ENCODE data around the gene FOXP1. TPM values are rescaled to one million over a fixed set of nuclear protein-coding genes. Genes with fewer than 3 reads are reported as not detected.
"Not testable (repeated sequence)": the region's sequence is repeated elsewhere in the genome, so short reads cannot be mapped to it uniquely, and the experiment has no call there.

The FOXP1 gene
- total RNA-seq, 1 donor = 123 TPM

DNA sequence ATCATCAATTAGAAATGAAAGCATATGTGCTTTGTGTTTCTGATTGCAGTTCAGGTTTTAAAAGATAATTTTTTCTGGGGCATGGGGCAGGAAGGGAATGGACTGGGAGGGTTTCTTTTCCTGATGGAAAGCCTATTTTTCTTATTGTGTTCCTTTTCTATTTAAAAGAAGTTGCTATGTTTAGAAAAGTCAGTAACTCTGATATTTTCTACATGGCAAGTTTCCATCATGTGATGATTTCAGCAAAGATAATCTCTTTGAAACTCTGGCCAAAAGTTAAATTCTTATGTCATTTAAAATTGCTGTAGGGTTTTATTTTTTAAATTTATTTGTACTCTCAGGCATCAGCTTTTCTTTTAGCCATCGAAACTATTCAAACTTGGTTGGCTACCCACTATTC lies 601.2 kb downstream of the FOXP1 start:
- DNase-seq (ENCODE audit: low read depth in 2 of 3, low spot score in 2 of 3) = no peak

DNA sequence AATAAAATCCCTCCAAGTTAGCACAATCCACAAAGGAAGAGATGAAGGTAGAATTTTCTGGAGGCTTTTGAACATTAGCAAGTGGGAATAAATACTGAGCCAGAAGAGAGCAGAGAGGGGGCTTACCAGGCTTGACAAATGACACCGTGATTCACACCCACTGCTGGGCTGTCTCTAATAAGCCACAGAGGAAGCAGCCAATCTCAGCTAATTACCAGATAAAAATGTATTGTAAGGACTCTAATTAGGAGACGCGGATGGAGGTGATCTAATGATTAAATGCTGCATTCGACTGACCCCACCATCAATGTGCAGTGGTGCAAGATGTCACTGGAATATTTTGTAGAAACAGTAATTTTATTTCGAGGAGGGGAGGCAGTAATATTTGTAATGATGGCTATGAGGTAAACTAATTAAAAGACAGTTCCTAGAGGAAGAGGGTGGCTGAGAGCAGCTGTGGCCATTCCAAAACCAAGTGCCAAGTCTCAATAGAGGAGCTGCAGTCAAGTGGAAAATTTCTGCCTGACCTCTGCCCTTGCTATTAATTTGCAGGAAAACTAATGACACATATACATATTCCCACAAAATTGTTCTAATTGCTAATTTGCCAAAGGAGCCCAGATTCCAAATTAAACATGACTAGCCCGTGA lies 602.2 kb downstream of the FOXP1 start:
- DNase-seq (ENCODE audit: low read depth in 2 of 3, low spot score in 2 of 3) = no peak

DNA sequence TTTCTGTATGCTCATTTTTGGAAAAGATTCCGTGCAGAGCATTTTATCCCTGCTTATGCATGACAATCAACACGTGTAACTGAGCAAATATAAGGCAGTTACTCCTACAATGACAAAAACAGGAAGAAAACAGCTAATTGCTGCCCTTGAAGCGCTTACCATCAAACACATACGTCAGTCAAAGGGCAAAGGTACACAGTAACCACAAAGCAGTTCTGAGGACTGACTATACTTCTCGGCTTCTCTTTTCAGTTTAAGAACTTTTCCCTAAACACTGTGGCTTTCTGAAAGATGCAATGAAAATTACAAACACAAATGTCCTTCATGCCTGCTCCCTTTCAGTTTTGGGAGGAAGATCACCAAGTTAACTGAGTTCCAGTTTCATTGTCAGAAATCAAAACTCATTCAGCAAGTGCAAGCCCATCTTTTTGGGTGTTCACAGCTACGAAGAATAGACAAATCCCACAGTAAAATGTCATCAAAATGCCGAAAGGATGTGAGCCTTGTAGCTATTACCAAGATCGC lies 602.8 kb downstream of the FOXP1 start:
- DNase-seq (ENCODE audit: low read depth in 2 of 3, low spot score in 2 of 3) = no peak

GRCh38 chr3:70979983-70980645 lies 603.4 kb downstream of the FOXP1 start:
- no peak for DNase-seq (ENCODE audit: low read depth in 2 of 3, low spot score in 2 of 3)

DNA sequence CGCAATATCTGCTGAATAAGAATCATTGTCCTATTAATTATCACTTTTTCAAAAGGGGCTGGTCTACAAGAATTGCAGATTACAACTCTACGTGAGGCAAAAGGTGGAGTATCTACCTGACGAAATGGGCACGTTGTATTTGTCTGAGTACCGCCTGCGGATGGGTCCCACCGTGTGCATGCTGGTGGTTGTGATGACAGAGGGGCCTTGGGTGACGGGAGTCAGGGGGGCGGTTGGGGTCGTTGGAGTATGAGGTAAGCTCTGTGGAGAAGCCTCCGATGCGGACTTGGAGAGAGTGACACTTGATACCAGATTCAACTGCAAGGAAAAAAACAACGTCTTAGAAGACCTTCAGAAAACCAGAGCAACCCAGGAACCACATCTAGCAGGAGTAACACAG lies 605.8 kb downstream of the FOXP1 start:
- DNase-seq (ENCODE audit: low read depth in 2 of 3, low spot score in 2 of 3) = no peak

GRCh38 chr3:70975981-70976380 lies 607.5 kb downstream of the FOXP1 start:
- not testable (repeated sequence) for DNase-seq (ENCODE audit: low read depth in 2 of 3, low spot score in 2 of 3)

GRCh38 chr3:70974747-70975146 lies 608.8 kb downstream of the FOXP1 start:
- no peak for DNase-seq (ENCODE audit: low read depth in 2 of 3, low spot score in 2 of 3)

- no peak for DNase-seq (ENCODE audit: low read depth in 2 of 3, low spot score in 2 of 3)
Observed at GRCh38 chr3:70973558-70973957, 610.0 kb downstream of the FOXP1 start.

- no peak for DNase-seq (ENCODE audit: low read depth in 2 of 3, low spot score in 2 of 3)
Observed at GRCh38 chr3:70972855-70973254, 610.7 kb downstream of the FOXP1 start.

DNA sequence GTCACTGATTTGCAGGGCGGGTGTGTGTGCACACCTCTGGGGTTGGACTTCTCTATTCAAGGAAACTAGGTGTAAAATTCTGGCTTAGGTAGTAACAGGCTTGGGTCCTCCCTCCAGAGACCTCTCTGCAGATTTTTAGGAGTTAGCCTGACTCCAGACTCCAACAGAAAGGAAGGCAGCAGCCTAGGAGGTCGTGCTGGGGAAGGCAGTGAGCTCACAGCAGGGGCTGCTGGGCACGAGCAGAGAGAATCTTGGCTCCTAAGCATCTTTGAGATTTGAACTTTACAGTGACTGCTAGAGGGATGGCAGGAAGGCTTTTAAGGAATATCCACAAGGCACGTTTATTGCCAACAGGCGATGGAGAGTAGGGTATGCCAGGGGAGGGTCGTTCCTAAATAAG lies 612.6 kb downstream of the FOXP1 start:
- DNase-seq (ENCODE audit: low read depth in 2 of 3, low spot score in 2 of 3) = no peak

DNA sequence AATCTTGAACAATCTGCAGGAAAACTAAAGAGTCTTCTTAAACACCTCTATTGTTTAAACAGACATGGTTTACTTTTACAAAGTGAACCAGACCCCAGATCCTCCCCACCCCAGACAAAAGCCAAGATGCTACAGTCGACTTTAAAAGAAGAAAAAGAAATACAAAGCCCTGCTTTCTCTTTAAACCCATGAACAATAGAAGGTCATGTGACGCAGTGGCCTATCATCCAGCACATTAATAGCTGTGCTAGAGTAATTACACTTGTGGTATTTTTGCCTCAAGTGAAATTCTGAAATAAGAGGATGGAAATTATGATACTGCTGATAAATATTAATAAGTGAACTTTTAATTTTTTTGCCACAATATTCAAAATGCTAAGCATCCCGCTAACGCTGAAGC lies 613.4 kb downstream of the FOXP1 start:
- no peak for DNase-seq (ENCODE audit: low read depth in 2 of 3, low spot score in 2 of 3)

DNA sequence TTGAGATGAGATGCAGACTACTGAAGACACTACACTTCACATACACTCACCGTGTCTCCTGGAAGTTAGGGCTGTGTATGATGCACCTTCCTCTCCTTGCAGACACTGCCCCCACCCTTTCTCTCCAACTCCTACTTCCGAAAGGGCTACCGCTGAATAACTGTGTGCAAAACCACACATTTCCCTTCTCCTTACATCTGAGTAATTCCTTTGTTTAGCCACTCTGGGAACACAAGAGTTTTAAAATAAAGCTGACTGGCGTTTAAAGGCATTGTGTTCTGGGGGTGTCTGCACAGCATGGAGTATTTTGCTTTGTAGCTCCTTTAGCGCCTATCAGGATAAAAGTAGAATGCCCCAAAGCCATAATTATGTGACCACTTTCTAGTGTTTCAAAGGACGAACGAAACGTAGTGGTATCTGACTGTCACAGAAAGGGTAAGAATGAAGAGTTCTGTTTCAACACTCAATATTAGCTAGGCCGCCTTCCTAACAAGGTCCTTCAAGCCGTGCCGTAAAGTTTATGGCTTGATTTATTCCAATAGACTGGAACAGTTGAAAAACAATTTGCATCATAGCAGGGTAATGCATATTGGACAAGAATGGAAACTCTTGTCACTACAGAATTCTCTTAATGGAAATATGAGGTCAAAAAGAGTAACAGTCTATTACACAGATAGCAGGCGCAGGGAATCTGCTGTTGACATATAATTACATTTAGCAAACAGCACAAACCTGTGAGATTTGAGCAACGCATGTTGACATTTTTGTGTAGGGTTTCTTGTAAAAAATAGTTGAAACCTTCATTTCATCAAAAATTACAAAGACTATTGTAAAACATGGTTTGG lies 619.9 kb downstream of the FOXP1 start:
- no peak for DNase-seq (ENCODE audit: low read depth in 2 of 3, low spot score in 2 of 3)

DNA sequence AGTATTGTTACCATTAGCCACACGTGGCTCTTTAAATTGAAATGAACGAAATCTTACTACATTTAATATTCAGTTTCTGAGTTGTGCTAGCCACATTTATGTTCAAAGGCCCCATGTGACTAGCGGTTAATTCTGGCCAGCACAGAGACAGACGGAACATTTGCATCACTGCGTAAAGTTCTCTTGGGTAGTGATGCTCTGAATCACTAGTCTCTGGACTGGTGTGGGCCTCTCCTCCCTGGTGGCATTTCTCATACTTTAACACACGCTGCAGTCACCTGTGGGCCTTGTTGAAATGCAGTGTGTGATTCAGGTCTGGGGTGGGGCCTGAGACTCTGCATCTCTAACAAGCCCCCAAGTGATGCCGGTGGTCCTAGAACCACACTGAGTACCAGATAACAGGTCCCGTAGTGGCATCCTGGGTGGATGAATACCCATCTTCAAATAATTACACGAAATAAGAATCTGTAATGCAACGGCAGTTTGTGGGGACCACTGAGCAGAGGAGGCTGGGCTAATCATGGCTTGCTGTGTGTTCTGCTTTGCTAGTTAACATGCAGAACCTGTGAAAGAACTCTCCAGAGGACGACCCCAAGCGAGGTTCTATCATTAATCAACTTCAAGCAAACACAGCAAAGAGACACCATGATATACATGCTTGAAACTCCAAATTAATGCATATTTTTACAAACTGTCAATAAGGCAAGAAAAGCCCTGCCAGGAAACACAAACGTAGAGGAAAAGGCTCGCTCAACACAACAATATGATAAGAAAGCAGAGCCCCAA lies 623.8 kb downstream of the FOXP1 start:
- no peak for DNase-seq (ENCODE audit: low read depth in 2 of 3, low spot score in 2 of 3)

GRCh38 chr3:70952033-70952747 lies 631.3 kb downstream of the FOXP1 start:
- no peak for DNase-seq (ENCODE audit: low read depth in 2 of 3, low spot score in 2 of 3)

DNA sequence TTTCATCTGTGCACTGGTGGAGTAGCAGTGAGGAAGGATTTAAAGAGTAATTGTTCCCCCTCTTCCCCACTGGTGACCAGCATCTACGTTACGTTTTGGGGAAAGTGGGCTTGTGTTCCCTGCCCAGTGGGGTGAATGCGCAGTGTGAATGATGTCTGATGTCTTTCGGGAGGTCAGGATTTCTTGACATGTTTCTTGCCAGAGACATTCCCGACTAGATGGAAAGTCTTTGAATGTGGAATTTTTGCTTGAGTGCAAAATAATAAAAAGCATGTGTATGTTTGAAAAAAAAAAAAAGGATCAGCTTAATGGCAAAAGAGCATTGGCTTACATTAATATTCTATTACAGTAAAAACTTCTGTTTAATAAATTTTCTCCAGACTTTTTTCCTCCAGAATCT lies 632.2 kb downstream of the FOXP1 start:
- DNase-seq (ENCODE audit: low read depth in 2 of 3, low spot score in 2 of 3) = no peak

GRCh38 chr3:70947579-70947978 lies 635.9 kb downstream of the FOXP1 start:
- no peak for DNase-seq (ENCODE audit: low read depth in 2 of 3, low spot score in 2 of 3)

DNA sequence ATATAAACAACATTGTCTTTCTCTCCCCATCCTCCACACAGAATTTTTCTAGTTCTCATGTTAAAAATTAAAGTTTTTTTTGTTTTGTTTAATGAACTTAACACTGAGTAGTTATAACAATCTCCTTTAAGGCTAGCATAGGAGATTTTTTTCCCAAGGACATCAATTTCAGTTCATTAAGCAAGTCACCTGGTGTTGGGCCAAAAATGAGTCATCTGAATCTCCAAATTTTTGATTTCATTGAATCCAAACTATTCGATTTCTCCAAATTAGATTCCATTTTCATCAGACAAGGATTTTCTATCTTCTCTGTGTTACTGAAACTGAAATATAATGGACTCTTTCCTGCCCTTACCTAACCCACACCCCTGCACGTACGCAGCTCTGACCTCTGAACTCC lies 639.6 kb downstream of the FOXP1 start:
- no peak for DNase-seq (ENCODE audit: low read depth in 2 of 3, low spot score in 2 of 3)

- no peak for DNase-seq (ENCODE audit: low read depth in 2 of 3, low spot score in 2 of 3)
Observed at GRCh38 chr3:70933105-70933810, 650.3 kb downstream of the FOXP1 start.

DNA sequence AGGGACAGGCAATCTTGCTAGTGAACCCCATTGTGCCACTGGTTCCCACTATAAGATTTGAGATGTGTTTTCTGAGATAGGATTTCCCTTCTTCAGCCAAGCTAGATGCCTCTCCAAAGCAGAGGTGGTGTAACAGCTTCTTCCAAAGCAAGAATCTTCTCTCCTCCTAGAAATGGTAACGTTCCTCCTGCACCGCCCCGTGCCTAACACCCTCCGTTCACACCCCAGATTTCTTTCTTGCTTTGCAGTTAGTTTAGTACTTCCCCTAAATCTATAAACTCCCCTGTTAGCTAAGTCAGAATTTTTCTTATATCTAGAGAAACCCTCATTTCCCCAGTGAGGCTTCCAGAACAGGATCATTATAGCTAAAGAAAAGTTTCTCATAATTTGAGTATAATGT lies 653.5 kb downstream of the FOXP1 start:
- no peak for DNase-seq (ENCODE audit: low read depth in 2 of 3, low spot score in 2 of 3)

- DNase-seq (ENCODE audit: low read depth in 2 of 3, low spot score in 2 of 3) = no peak
Observed at GRCh38 chr3:70927239-70927638, 656.3 kb downstream of the FOXP1 start.

Measured in hematopoietic multipotent progenitor cell (in vitro differentiated cells).